ENCODE data around the gene ANKLE2.

The ANKLE2 gene

DNA sequence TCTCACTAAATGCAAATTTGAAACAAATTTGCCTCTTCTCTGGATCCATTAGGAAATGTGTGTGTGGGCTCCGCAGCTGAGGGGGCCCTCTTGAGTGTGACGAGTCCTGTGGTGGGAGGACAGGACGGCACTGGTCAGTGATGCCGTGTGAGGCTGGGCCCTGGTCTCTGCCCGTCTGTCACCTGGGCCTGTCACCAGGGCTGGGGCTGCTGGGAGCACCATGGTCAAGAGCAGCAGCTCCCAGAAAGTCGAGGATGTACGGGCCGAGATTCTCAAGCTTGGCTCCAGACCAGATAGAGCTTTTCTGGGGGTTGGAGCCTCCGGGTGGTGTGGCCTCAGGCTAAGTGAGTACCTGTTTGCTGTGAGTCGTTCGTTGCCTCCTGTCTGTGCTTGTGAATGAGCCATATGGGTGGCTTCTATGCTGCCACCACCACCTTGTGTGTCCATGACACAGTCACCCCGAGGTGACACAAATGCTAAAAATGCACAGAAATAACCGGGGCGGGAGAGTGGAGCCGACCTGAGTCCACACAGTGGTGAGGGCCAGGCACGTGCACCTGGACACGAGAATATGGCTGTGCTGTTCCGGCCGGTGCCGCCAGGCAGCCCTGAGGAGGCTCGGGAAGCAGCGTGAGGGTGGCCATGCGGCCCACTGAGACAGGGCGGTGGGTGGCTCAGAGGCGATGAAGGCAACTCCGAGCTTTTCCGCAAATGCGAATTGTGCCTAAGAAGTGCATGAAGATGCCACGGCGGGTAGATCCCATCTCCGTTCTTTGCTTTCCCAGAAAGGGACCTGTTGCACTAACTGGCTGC lies 42.3 kb downstream of the ANKLE2 start:
- TF ChIP-seq, protein P1, sequence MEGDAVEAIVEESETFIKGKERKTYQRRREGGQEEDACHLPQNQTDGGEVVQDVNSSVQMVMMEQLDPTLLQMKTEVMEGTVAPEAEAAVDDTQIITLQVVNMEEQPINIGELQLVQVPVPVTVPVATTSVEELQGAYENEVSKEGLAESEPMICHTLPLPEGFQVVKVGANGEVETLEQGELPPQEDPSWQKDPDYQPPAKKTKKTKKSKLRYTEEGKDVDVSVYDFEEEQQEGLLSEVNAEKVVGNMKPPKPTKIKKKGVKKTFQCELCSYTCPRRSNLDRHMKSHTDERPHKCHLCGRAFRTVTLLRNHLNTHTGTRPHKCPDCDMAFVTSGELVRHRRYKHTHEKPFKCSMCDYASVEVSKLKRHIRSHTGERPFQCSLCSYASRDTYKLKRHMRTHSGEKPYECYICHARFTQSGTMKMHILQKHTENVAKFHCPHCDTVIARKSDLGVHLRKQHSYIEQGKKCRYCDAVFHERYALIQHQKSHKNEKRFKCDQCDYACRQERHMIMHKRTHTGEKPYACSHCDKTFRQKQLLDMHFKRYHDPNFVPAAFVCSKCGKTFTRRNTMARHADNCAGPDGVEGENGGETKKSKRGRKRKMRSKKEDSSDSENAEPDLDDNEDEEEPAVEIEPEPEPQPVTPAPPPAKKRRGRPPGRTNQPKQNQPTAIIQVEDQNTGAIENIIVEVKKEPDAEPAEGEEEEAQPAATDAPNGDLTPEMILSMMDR (IDR thresholded peaks at IDR 0.05; ENCODE audit: control extremely low read depth, extremely low read depth, low read depth, missing control alignments) = no peak
- DNase-seq (ENCODE audit: extremely low spot score) = no peak
- POLR2A ChIA-PET = no interaction called here
- CTCF ChIA-PET = no interaction called here

DNA sequence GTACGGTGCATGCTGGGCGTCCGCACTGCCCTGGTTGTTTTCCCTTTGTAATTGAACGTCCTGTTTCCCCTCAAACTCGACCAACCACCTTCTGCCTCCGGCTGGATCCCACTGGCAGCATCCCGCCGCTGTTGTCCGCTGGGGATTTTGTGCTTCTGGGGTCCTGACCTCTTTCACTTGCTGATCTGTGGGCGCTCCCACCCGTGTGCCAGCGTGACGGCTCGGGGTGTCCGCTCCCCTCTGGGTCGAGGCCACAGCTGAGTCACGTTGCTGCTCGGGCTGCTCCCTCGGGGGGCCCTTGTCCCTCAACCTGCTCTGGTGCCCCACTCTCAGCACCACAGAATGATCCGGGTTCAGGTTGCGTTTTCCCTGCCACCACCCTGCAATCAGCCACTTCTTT lies 43.0 kb downstream of the ANKLE2 start:
- CTCF ChIA-PET = no interaction called here
- TF ChIP-seq, protein P1 (IDR thresholded peaks at IDR 0.05; ENCODE audit: control extremely low read depth, extremely low read depth, low read depth, missing control alignments) = no peak
- DNase-seq (ENCODE audit: extremely low spot score) = no peak
- POLR2A ChIA-PET = no interaction called here

DNA sequence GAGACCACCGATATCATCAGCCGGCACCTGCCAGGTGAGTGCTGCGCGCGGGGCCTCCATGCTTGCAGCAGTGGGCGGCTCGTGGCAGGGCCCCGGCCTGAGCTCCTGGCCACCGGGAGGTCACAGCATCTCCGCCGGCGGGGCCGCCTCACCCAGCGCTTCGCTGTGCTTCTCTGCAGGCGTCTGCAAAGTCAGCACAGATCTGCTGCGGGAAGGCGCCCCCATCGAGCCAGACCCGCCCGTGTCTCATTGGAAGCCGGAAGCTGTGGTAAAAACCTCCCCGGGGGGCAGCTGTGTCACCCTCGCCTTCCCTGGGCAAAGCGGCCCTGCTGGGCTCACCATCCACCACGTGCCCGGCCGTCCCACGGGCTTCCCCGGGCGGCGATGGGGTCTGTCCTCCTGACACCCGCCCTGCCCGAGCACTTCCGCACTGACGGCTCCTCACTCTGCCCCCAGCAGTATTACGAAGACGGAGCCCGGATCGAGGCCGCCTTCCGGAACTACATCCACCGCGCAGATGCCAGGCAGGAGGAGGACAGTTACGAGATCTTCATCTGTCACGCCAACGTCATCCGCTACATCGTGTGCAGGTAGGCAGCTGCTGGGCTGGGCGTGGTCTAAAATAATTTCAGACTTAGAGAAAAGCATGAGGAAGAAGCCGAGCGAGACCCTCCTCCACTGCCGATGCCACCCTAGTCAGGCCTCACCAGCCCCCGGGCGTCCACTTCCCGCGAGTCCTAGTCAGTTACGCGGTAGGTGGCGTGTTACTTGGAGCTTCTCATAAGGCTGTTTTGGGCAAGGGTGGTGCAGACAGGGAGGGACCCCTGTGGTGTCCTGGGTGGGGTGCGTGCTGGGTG lies 43.9 kb downstream of the ANKLE2 start:
- CTCF ChIA-PET = no interaction called here
- POLR2A ChIA-PET = no interaction called here
- no peak for DNase-seq (ENCODE audit: extremely low spot score)

DNA sequence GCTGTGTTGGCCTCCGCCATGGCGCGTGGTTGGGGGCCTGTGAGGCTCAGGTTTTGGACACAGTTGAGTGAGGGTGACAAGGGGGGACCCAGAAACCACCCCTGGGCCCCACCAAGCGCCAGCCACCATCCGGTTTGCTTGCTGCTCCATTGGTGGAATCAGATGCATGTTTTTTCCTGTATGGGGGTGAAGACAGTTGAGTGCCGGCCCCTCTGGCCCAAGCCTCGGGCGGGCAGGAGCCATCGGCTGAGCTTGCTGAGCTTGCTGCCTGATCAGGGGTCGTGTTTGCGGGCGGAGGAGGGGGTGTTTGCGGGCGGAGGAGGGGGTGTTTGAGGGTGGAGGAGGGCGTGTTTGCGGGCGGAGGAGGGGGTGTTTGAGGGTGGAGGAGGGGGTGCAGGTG lies 44.6 kb downstream of the ANKLE2 start:
- ChIA-PET CTCF (no interaction called here), POLR2A (no interaction called here)

More for the DNA sequence above, 43.9 kb downstream of the ANKLE2 start:
- TF ChIP-seq, protein P1 (IDR thresholded peaks at IDR 0.05; ENCODE audit: control extremely low read depth, extremely low read depth, low read depth, missing control alignments) = no peak

DNA sequence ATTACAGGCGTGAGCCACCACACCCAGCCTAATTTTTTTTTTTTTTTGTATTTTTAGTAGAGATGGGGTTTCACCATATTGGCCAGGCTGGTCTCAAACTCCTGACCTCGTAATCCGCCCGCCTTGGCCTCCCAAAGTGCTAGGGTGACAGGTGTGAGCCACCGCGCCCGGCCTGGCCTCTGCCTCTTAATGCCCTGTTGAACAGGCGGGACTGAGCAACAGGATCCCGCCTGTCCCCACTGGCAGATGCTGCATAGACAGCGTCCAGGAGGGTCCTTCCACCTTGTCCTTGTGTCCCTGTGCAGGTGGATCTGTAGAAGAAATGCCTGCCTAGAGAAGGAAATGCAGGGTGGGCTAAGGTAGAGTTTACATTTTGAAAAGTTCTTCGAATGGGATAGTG lies 45.3 kb downstream of the ANKLE2 start:
- no peak for DNase-seq (ENCODE audit: extremely low spot score)
- ChIA-PET CTCF (no interaction called here), POLR2A (interaction anchor here (0.7 kb wide), 1 partner anchor 22 kb away, joined by 3 read pairs; no protein-coding TSS in a partner anchor)
- TF ChIP-seq, protein P1 (IDR thresholded peaks at IDR 0.05; ENCODE audit: control extremely low read depth, extremely low read depth, low read depth, missing control alignments) = no peak

More for the DNA sequence above, 44.6 kb downstream of the ANKLE2 start:
- no peak for DNase-seq (ENCODE audit: extremely low spot score)
- TF ChIP-seq, protein P1 (IDR thresholded peaks at IDR 0.05; ENCODE audit: control extremely low read depth, extremely low read depth, low read depth, missing control alignments) = no peak

DNA sequence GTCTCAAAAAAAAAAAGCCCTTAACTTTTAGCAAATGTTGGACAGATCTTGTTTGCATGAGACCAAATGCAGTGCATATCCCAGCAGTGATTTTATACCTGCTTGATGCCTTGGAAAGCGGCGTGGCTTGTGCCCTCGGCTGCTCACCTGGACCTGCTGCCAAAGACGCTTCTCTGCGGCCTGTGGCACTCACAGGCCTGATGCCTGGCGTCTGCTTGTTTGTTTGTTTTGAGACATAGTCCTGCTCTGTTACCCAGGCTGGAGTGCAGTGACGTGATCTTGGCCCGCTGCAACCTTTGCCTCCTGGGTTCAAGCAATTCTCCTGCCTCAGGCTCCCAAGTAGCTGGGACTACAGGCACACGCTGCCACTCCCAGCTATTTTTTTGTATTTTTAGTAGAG lies 45.8 kb downstream of the ANKLE2 start:
- DNase-seq (ENCODE audit: extremely low spot score) = no peak
- TF ChIP-seq, protein P1 (IDR thresholded peaks at IDR 0.05; ENCODE audit: control extremely low read depth, extremely low read depth, low read depth, missing control alignments) = no peak
- POLR2A ChIA-PET = interaction anchor here (0.7 kb wide), 1 partner anchor 22 kb away, joined by 3 read pairs; no protein-coding TSS in a partner anchor
- CTCF ChIA-PET = no interaction called here

Measured in GM10248 (cell line).